ENCODE results near the gene MICB.
A peak's percentile ranks its signal among the peaks of the same experiment; 100 is the strongest.
"Not testable (repeated sequence)": the region's sequence is repeated elsewhere in the genome, so short reads cannot be mapped to it uniquely, and the experiment has no call there.

Gene MICB

GRCh38 chr6:31546339-31546957, 48.5 kb downstream of the MICB start, which contains the start of gene ATP6V1G2:
Gene ATP6V1G2, minus strand, starts transcription at chr6:31546608. Its CDS starts 49 bp downstream, at chr6:31546559.
- peaks cover 8 to 49% (median 31%) of the 10 kb centered on the region in 4 experiments for H3K4me1 ChIP-seq (ENCODE audit: control extremely low read depth in 1 of 4, control insufficient read depth in 4 of 4, insufficient read depth in 4 of 4, low read length in 3 of 4)
- no peaks in the 10 kb centered on the region for H3K27me3 ChIP-seq (replicated peaks in 2 of 5; ENCODE audit: control insufficient read depth in 4 of 5, insufficient read depth in 5 of 5, low read length in 4 of 5)
- ChIA-PET POLR2A (interaction anchor here (0.9 to 1.1 kb wide), 5 partner anchors 34 to 281 kb away, joined by 3 to 5 read pairs (median 3); partner anchors contain the start of genes C6orf47, GPANK1 and HSPA1B), CTCF (interaction anchor here (0.6 to 24.7 kb wide), 17 partner anchors 12 to 406 kb away, joined by 3 to 557 read pairs (median 3); partner anchors contain the start of genes C6orf47, LST1, LTB and MICB)
- 15% methylated on average over 8 of the region's 11 CpGs for WGBS (ENCODE audit: insufficient coverage)
- no peaks in the 10 kb centered on the region for H3K9me3 ChIP-seq (ENCODE audit: control extremely low read depth in 1 of 5, control insufficient read depth in 4 of 5, insufficient read depth in 2 of 5, low read depth in 1 of 5, low read length in 4 of 5)
- H3K27ac ChIP-seq (ENCODE audit: insufficient read depth in 1 of 2, low read depth in 1 of 2, low read length in 2 of 2, poor library complexity in 1 of 2, severe bottlenecking in 2 of 2), result peak within 1 kb of the TSS; percentile 74 to 91
- peaks cover 0 to 7% (median under 1%) of the 10 kb centered on the region in 4 experiments for H3K36me3 ChIP-seq (ENCODE audit: control insufficient read depth in 4 of 4, insufficient read depth in 4 of 4, low read length in 3 of 4)
- peak within 1 kb of the TSS in 6 of 7 experiments; percentile 60 to 81 (median 72) for H3K4me3 ChIP-seq (ENCODE audit: control insufficient read depth in 1 of 7, extremely low read depth in 1 of 7, insufficient read depth in 4 of 7, low read depth in 2 of 7, low read length in 6 of 7)
- DNase-seq, result peak; percentile 86 to 89 (median 87)

- ChIA-PET POLR2A (interaction anchor here (0.8 to 1.5 kb wide), 6 partner anchors 34 to 118 kb away, joined by 3 to 5 read pairs (median 3); partner anchors contain the start of genes C6orf47, GPANK1, LST1 and LTB), CTCF (interaction anchor here (0.7 to 24.7 kb wide), 13 partner anchors 12 to 183 kb away, joined by 3 to 557 read pairs (median 4); partner anchors contain the start of genes C6orf47, LST1, LTB and MICB)
- peak within 1 kb of the TSS in 6 of 7 experiments; percentile 60 to 81 (median 72) for H3K4me3 ChIP-seq (ENCODE audit: control insufficient read depth in 1 of 7, extremely low read depth in 1 of 7, insufficient read depth in 4 of 7, low read depth in 2 of 7, low read length in 6 of 7)
- DNase-seq, result peak; percentile 90 to 97 (median 91)
- no peaks in the 10 kb centered on the region for H3K27me3 ChIP-seq (replicated peaks in 2 of 5; ENCODE audit: control insufficient read depth in 4 of 5, insufficient read depth in 5 of 5, low read length in 4 of 5)
- peak within 1 kb of the TSS; percentile 74 to 91 for H3K27ac ChIP-seq (ENCODE audit: insufficient read depth in 1 of 2, low read depth in 1 of 2, low read length in 2 of 2, poor library complexity in 1 of 2, severe bottlenecking in 2 of 2)
- H3K9me3 ChIP-seq (ENCODE audit: control extremely low read depth in 1 of 5, control insufficient read depth in 4 of 5, insufficient read depth in 2 of 5, low read depth in 1 of 5, low read length in 4 of 5), result no peaks in the 10 kb centered on the region
- peaks cover 9 to 49% (median 31%) of the 10 kb centered on the region in 4 experiments for H3K4me1 ChIP-seq (ENCODE audit: control extremely low read depth in 1 of 4, control insufficient read depth in 4 of 4, insufficient read depth in 4 of 4, low read length in 3 of 4)
- WGBS (ENCODE audit: insufficient coverage), result under 1% methylated on average over 15 of the region's 25 CpGs
- H3K36me3 ChIP-seq (ENCODE audit: control insufficient read depth in 4 of 4, insufficient read depth in 4 of 4, low read length in 3 of 4), result peaks cover 0 to 7% (median under 1%) of the 10 kb centered on the region in 4 experiments
These were observed 49.2 kb downstream of the MICB start, which contains the start of gene NFKBIL1 for GRCh38 chr6:31546958-31547726. Gene NFKBIL1, plus strand, starts transcription at chr6:31547608. Its CDS starts 87 bp downstream, at chr6:31547695.

- no peaks in the 10 kb centered on the region for H3K9me3 ChIP-seq (ENCODE audit: control extremely low read depth in 1 of 5, control insufficient read depth in 4 of 5, insufficient read depth in 2 of 5, low read depth in 1 of 5, low read length in 4 of 5)
- H3K36me3 ChIP-seq (ENCODE audit: control insufficient read depth in 4 of 4, insufficient read depth in 4 of 4, low read length in 3 of 4), result peaks cover 0 to 7% (median under 1%) of the 10 kb centered on the region in 4 experiments
- H3K27me3 ChIP-seq (replicated peaks in 2 of 5; ENCODE audit: control insufficient read depth in 4 of 5, insufficient read depth in 5 of 5, low read length in 4 of 5), result no peaks in the 10 kb centered on the region
- DNase-seq, result no peak
- CTCF ChIA-PET, result interaction anchor here (0.6 to 24.7 kb wide), 14 partner anchors 11 to 283 kb away, joined by 3 to 557 read pairs (median 4); partner anchors contain the start of genes GPANK1, LST1, LTB and MICB
- H3K27ac ChIP-seq (ENCODE audit: insufficient read depth in 1 of 2, low read depth in 1 of 2, low read length in 2 of 2, poor library complexity in 1 of 2, severe bottlenecking in 2 of 2), result peak overlapping the region; percentile 74 to 91
- 89% methylated on average over 20 of the region's 24 CpGs for WGBS (ENCODE audit: insufficient coverage)
- POLR2A ChIA-PET, result interaction anchor here (0.8 to 1.5 kb wide), 4 partner anchors 33 to 51 kb away, joined by 3 to 5 read pairs (median 4); partner anchors contain the start of genes LST1 and LTB
- H3K4me3 ChIP-seq (ENCODE audit: control insufficient read depth in 1 of 7, extremely low read depth in 1 of 7, insufficient read depth in 4 of 7, low read depth in 2 of 7, low read length in 6 of 7), result peak overlapping the region in 6 of 7 experiments; percentile 60 to 81 (median 72)
- peaks cover 9 to 44% (median 24%) of the 10 kb centered on the region in 4 experiments for H3K4me1 ChIP-seq (ENCODE audit: control extremely low read depth in 1 of 4, control insufficient read depth in 4 of 4, insufficient read depth in 4 of 4, low read length in 3 of 4)
These were observed 50.0 kb downstream of the MICB start for GRCh38 chr6:31547727-31548543.

GRCh38 chr6:31548544-31548873, 50.6 kb downstream of the MICB start:
- H3K4me1 ChIP-seq (ENCODE audit: control extremely low read depth in 1 of 4, control insufficient read depth in 4 of 4, insufficient read depth in 4 of 4, low read length in 3 of 4), result peaks cover 9 to 40% (median 21%) of the 10 kb centered on the region in 4 experiments
- ChIA-PET CTCF (interaction anchor here (0.6 to 24.7 kb wide), 11 partner anchors 10 to 283 kb away, joined by 3 to 557 read pairs (median 5); partner anchors contain the start of genes GPANK1, LST1, LTB and MICB), POLR2A (interaction anchor here (1.5 kb wide), 1 partner anchor 39 kb away, joined by 5 read pairs; the partner anchor contains the start of gene LST1)
- peak overlapping the region; percentile 74 to 91 for H3K27ac ChIP-seq (ENCODE audit: insufficient read depth in 1 of 2, low read depth in 1 of 2, low read length in 2 of 2, poor library complexity in 1 of 2, severe bottlenecking in 2 of 2)
- peaks cover 0 to 7% (median under 1%) of the 10 kb centered on the region in 4 experiments for H3K36me3 ChIP-seq (ENCODE audit: control insufficient read depth in 4 of 4, insufficient read depth in 4 of 4, low read length in 3 of 4)
- DNase-seq, result no peak
- H3K27me3 ChIP-seq (replicated peaks in 2 of 5; ENCODE audit: control insufficient read depth in 4 of 5, insufficient read depth in 5 of 5, low read length in 4 of 5), result no peaks in the 10 kb centered on the region
- WGBS (ENCODE audit: insufficient coverage), result 100% methylated on average over 1 of the region's 2 CpGs
- peak overlapping the region in 1 of 7 experiments; percentile 64 for H3K4me3 ChIP-seq (ENCODE audit: control insufficient read depth in 1 of 7, extremely low read depth in 1 of 7, insufficient read depth in 4 of 7, low read depth in 2 of 7, low read length in 6 of 7)
- H3K9me3 ChIP-seq (ENCODE audit: control extremely low read depth in 1 of 5, control insufficient read depth in 4 of 5, insufficient read depth in 2 of 5, low read depth in 1 of 5, low read length in 4 of 5), result no peaks in the 10 kb centered on the region

GRCh38 chr6:31551371-31551770, 53.4 kb downstream of the MICB start:
- peak; percentile 86 to 90 (median 87) for DNase-seq
- not testable (repeated sequence) for H3K36me3 ChIP-seq (ENCODE audit: control insufficient read depth in 4 of 4, insufficient read depth in 4 of 4, low read length in 3 of 4); H3K27ac ChIP-seq (ENCODE audit: insufficient read depth in 1 of 2, low read depth in 1 of 2, low read length in 2 of 2, poor library complexity in 1 of 2, severe bottlenecking in 2 of 2); H3K4me3 ChIP-seq (ENCODE audit: control insufficient read depth in 1 of 7, extremely low read depth in 1 of 7, insufficient read depth in 4 of 7, low read depth in 2 of 7, low read length in 6 of 7); H3K9me3 ChIP-seq (ENCODE audit: control extremely low read depth in 1 of 5, control insufficient read depth in 4 of 5, insufficient read depth in 2 of 5, low read depth in 1 of 5, low read length in 4 of 5); H3K27me3 ChIP-seq (replicated peaks in 2 of 5; ENCODE audit: control insufficient read depth in 4 of 5, insufficient read depth in 5 of 5, low read length in 4 of 5)
- ChIA-PET CTCF (interaction anchor here (0.7 to 24.7 kb wide), 25 partner anchors 8 to 281 kb away, joined by 3 to 557 read pairs (median 5); partner anchors contain the start of genes AIF1, GPANK1, HSPA1B and LSM2), POLR2A (interaction anchor here (0.5 to 1.7 kb wide), 5 partner anchors 10 to 315 kb away, joined by 5 to 10 read pairs (median 7); no protein-coding TSS in a partner anchor)
- 19% methylated on average over 2 of the region's 5 CpGs for WGBS (ENCODE audit: insufficient coverage)
- H3K4me1 ChIP-seq (ENCODE audit: control extremely low read depth in 1 of 4, control insufficient read depth in 4 of 4, insufficient read depth in 4 of 4, low read length in 3 of 4), result peaks cover 12 to 40% (median 25%) of the 10 kb centered on the region in 4 experiments

GRCh38 chr6:31556307-31556706, 58.4 kb downstream of the MICB start:
- peaks cover 30 to 57% (median 51%) of the 10 kb centered on the region in 4 experiments for H3K4me1 ChIP-seq (ENCODE audit: control extremely low read depth in 1 of 4, control insufficient read depth in 4 of 4, insufficient read depth in 4 of 4, low read length in 3 of 4)
- H3K27me3 ChIP-seq (replicated peaks in 2 of 5; ENCODE audit: control insufficient read depth in 4 of 5, insufficient read depth in 5 of 5, low read length in 4 of 5), result no peaks in the 10 kb centered on the region
- 26% methylated on average over 3 of the region's 3 CpGs for WGBS (ENCODE audit: insufficient coverage)
- H3K36me3 ChIP-seq (ENCODE audit: control insufficient read depth in 4 of 4, insufficient read depth in 4 of 4, low read length in 3 of 4), result peaks cover 0 to 4% (median 1%) of the 10 kb centered on the region in 4 experiments
- no peaks in the 10 kb centered on the region for H3K9me3 ChIP-seq (ENCODE audit: control extremely low read depth in 1 of 5, control insufficient read depth in 4 of 5, insufficient read depth in 2 of 5, low read depth in 1 of 5, low read length in 4 of 5)
- CTCF ChIA-PET, result interaction anchor here (7.2 to 24.7 kb wide), 2 partner anchors 26 to 40 kb away, joined by 127 to 557 read pairs; partner anchors contain the start of genes LST1, LTB, NCR3 and TNF
- DNase-seq, result peak in 2 of 3 donors; percentile 18 to 36
- peak overlapping the region in 1 of 7 experiments; percentile 4 for H3K4me3 ChIP-seq (ENCODE audit: control insufficient read depth in 1 of 7, extremely low read depth in 1 of 7, insufficient read depth in 4 of 7, low read depth in 2 of 7, low read length in 6 of 7)
- POLR2A ChIA-PET, result no interaction called here
- no peak overlapping the region for H3K27ac ChIP-seq (ENCODE audit: insufficient read depth in 1 of 2, low read depth in 1 of 2, low read length in 2 of 2, poor library complexity in 1 of 2, severe bottlenecking in 2 of 2)

All from common myeloid progenitor, CD34-positive (primary cell).